BE2C (cell line): ENCODE data around the gene RDM1.
A peak's percentile ranks its signal among the peaks of the same experiment; 100 is the strongest.

Experiments
- DNase-seq: peaks from one replicate; pipeline ENCODE4 v3.0.0-alpha.2; 2020
- H3K27me3 ChIP-seq: fragments of 250-450 bp; sonication (Bioruptor Pico); 2 replicates; pipeline ENCODE4 v1.5.1; 2020; ENCODE audit warnings: mild to moderate bottlenecking
- H3K36me3 ChIP-seq: fragments of 250-450 bp; sonication (Bioruptor Pico); 2 replicates; pipeline ENCODE4 v1.5.1; 2020; ENCODE audit warnings: mild to moderate bottlenecking
- H3K4me1 ChIP-seq: fragments of 250-450 bp; sonication (Bioruptor Pico); 2 replicates; pipeline ENCODE4 v1.5.1; 2020
- H3K4me3 ChIP-seq: 2 replicates; pipeline ENCODE4 v1.5.1; 2011; ENCODE audit warnings: low read depth, low read length
- H3K9me3 ChIP-seq: fragments of 250-450 bp; sonication (Bioruptor Pico); 2 replicates; pipeline ENCODE4 v1.5.1; 2020
- CTCF ChIP-seq: IDR thresholded peaks from 2 replicates; pipeline ENCODE4 v1.5.1; 2012; ENCODE audit warnings: mild to moderate bottlenecking, low read depth, low read length

The RDM1 gene

GRCh38 chr17:35972535-35972934 is 42.0 kb upstream of the RDM1 start:
- no peak overlapping the region for H3K4me3 ChIP-seq
- no peaks in the 10 kb centered on the region for H3K36me3 ChIP-seq
- H3K4me1 ChIP-seq: no peaks in the 10 kb centered on the region
- H3K9me3 ChIP-seq: no peaks in the 10 kb centered on the region
- TF ChIP-seq CTCF: no peak
- no peak for DNase-seq
- peaks cover 4% of the 10 kb centered on the region; the same call in 1 of the 2 replicates for H3K27me3 ChIP-seq

GRCh38 chr17:35972066-35972465 is 41.5 kb upstream of the RDM1 start:
- no peaks in the 10 kb centered on the region for H3K9me3 ChIP-seq
- H3K4me1 ChIP-seq: no peaks in the 10 kb centered on the region
- DNase-seq: no peak
- TF ChIP-seq CTCF: no peak
- no peak overlapping the region for H3K4me3 ChIP-seq
- peaks cover 8% of the 10 kb centered on the region; the same call in 1 of the 2 replicates for H3K27me3 ChIP-seq
- H3K36me3 ChIP-seq: no peaks in the 10 kb centered on the region

GRCh38 chr17:35969558-35970380 is 39.2 kb upstream of the RDM1 start:
- Histone ChIP-seq H3K4me1 (no peaks in the 10 kb centered on the region), H3K4me3 (no peak overlapping the region), H3K27me3 (peaks cover 24% of the 10 kb centered on the region), H3K36me3 (no peaks in the 10 kb centered on the region), H3K9me3 (no peaks in the 10 kb centered on the region)
- peak; percentile 86 for TF ChIP-seq CTCF
- peak; percentile 74 for DNase-seq

- DNase-seq: no peak
- H3K9me3 ChIP-seq: no peaks in the 10 kb centered on the region
- H3K27me3 ChIP-seq: peaks cover 34% of the 10 kb centered on the region
- H3K4me3 ChIP-seq: no peak overlapping the region
- no peaks in the 10 kb centered on the region for H3K36me3 ChIP-seq
- TF ChIP-seq CTCF: no peak
- H3K4me1 ChIP-seq: no peaks in the 10 kb centered on the region
Measured at GRCh38 chr17:35968520-35969054, 38.0 kb upstream of the RDM1 start.

- Histone ChIP-seq H3K4me1 (no peaks in the 10 kb centered on the region), H3K36me3 (no peaks in the 10 kb centered on the region), H3K27me3 (peaks cover 59% of the 10 kb centered on the region), H3K9me3 (no peaks in the 10 kb centered on the region), H3K4me3 (no peak overlapping the region)
- no peak for DNase-seq
- TF ChIP-seq CTCF: no peak
Measured at GRCh38 chr17:35965272-35965671, 34.7 kb upstream of the RDM1 start.

GRCh38 chr17:35963663-35964062 is 33.1 kb upstream of the RDM1 start:
- DNase-seq: no peak
- no peaks in the 10 kb centered on the region for H3K4me1 ChIP-seq
- no peak for TF ChIP-seq CTCF
- no peaks in the 10 kb centered on the region for H3K36me3 ChIP-seq
- H3K9me3 ChIP-seq: no peaks in the 10 kb centered on the region
- peaks cover 69% of the 10 kb centered on the region for H3K27me3 ChIP-seq
- H3K4me3 ChIP-seq: no peak overlapping the region
